Epithelial cell of proximal tubule (primary cell): ENCODE measurements around the gene THRB. TPM values are rescaled to one million over a fixed set of nuclear protein-coding genes. Genes with fewer than 3 reads are reported as not detected.

ENCODE experiments used
- DNase-seq: peaks from one replicate; pipeline ENCODE4 v3.0.0-alpha.2; 2011; ENCODE audit warnings: low read depth
- H3K4me3 ChIP-seq: 2 replicates; pipeline ENCODE4 v1.5.1; 2011; ENCODE audit warnings: low read depth, mild to moderate bottlenecking, low read length
- CTCF ChIP-seq: conservative IDR thresholded peaks from 2 replicates; pipeline ENCODE4 v1.5.1; 2012; ENCODE audit warnings: low read depth, mild to moderate bottlenecking, low read length
- total RNA-seq: library from RNA; depleted of rRNA; stranded (reverse); fragments of >200 nt; gene quantifications from 2 replicates; pipeline ENCODE4 v1.2.3, GENCODE V29; 2015

THRB gene
- total RNA-seq, 1 donor from 2014 or later, result 2.1 TPM

- DNase-seq, result peak; percentile 49
- no peak for TF ChIP-seq CTCF
- H3K4me3 ChIP-seq, result no peak overlapping the region
Observed at GRCh38 chr3:24299806-24300626, 194.6 kb downstream of the THRB start.

- TF ChIP-seq CTCF, result no peak
- DNase-seq, result no peak
- no peak overlapping the region for H3K4me3 ChIP-seq
Observed at GRCh38 chr3:24299246-24299805, 195.3 kb downstream of the THRB start.

- no peak overlapping the region for H3K4me3 ChIP-seq
- TF ChIP-seq CTCF, result no peak
- DNase-seq, result no peak
Observed at GRCh38 chr3:24296441-24297205, 198.0 kb downstream of the THRB start.

- TF ChIP-seq CTCF, result no peak
- no peak overlapping the region for H3K4me3 ChIP-seq
- no peak for DNase-seq
Observed at GRCh38 chr3:24294150-24294549, 200.5 kb downstream of the THRB start.

- TF ChIP-seq CTCF, result no peak
- no peak for DNase-seq
- H3K4me3 ChIP-seq, result no peak overlapping the region
Observed at GRCh38 chr3:24291646-24292045, 203.0 kb downstream of the THRB start.

GRCh38 chr3:24290596-24290995 is 204.1 kb downstream of the THRB start:
- no peak overlapping the region for H3K4me3 ChIP-seq
- DNase-seq, result no peak
- no peak for TF ChIP-seq CTCF
